Astrocyte (in vitro differentiated cells and primary cell): ENCODE results near the gene ACTRT2. TPM values are rescaled to one million over a fixed set of nuclear protein-coding genes. Genes with fewer than 3 reads are reported as not detected.

Experiments
- DNase-seq: peaks from one replicate; pipeline ENCODE4 v3.0.0-alpha.2; 2010; ENCODE audit warnings: low read depth
- FAIRE-seq: peaks from 2 replicates; lab custom pipeline; 2011; peaks lifted over from hg19 to GRCh38; lab: Jason Lieb, UNC
- H2AFZ ChIP-seq: 2 replicates; pipeline ENCODE4 v1.6.0; 2012; ENCODE audit warnings: low read depth, low read length, inconsistent platforms
- H3K27ac ChIP-seq: 2 replicates; pipeline ENCODE4 v1.5.1; 2011; ENCODE audit warnings: low read depth, low read length, inconsistent platforms
- H3K27me3 ChIP-seq: 2 replicates; pipeline ENCODE4 v1.6.0; 2011; ENCODE audit warnings: low read length, inconsistent platforms; ENCODE audit not compliant: insufficient read depth
- H3K36me3 ChIP-seq: 2 replicates; pipeline ENCODE4 v1.5.1; 2011; ENCODE audit warnings: low read length, inconsistent platforms; ENCODE audit not compliant: insufficient read depth
- H3K4me1 ChIP-seq: 2 replicates; pipeline ENCODE4 v1.5.1; 2011; ENCODE audit warnings: low read length, inconsistent platforms; ENCODE audit not compliant: insufficient read depth
- H3K4me2 ChIP-seq: 2 replicates; pipeline ENCODE4 v1.6.0; 2012; ENCODE audit warnings: low read length, inconsistent platforms
- H3K4me3 ChIP-seq: 2 replicates; pipeline ENCODE4 v1.5.1; 2011; ENCODE audit warnings: low read depth, mild to moderate bottlenecking, low read length, inconsistent platforms; ENCODE audit not compliant: insufficient read depth
- H3K79me2 ChIP-seq: 2 replicates; pipeline ENCODE4 v1.6.0; 2012; ENCODE audit warnings: mild to moderate bottlenecking, low read length, inconsistent platforms; ENCODE audit not compliant: insufficient read depth
- H3K9ac ChIP-seq: 2 replicates; pipeline ENCODE4 v1.6.0; 2012; ENCODE audit warnings: mild to moderate bottlenecking, low read length, inconsistent platforms
- H3K9me3 ChIP-seq: 2 replicates; pipeline ENCODE4 v1.5.1; 2012; ENCODE audit warnings: low read depth, mild to moderate bottlenecking, low read length, inconsistent platforms; ENCODE audit not compliant: insufficient read depth
- H4K20me1 ChIP-seq: 2 replicates; pipeline ENCODE4 v1.6.0; 2012; ENCODE audit warnings: low read length, inconsistent platforms; ENCODE audit not compliant: insufficient read depth
- H3K27ac Mint-ChIP-seq: one replicate; pipeline ENCODE4 v1.8.0; 2021; ENCODE audit warnings: mild to moderate bottlenecking, mixed read lengths; ENCODE audit not compliant: unreplicated experiment
- H3K27me3 Mint-ChIP-seq: one replicate; pipeline ENCODE4 v1.8.0; 2021; ENCODE audit warnings: low read depth, mixed read lengths; ENCODE audit not compliant: unreplicated experiment
- H3K36me3 Mint-ChIP-seq: one replicate; pipeline ENCODE4 v1.8.0; 2021; ENCODE audit warnings: low read depth, mixed read lengths; ENCODE audit not compliant: unreplicated experiment
- H3K4me1 Mint-ChIP-seq: one replicate; pipeline ENCODE4 v1.8.0; 2021; ENCODE audit warnings: low read depth, mixed read lengths; ENCODE audit not compliant: unreplicated experiment
- H3K4me3 Mint-ChIP-seq: one replicate; pipeline ENCODE4 v1.8.0; 2021; ENCODE audit warnings: mild to moderate bottlenecking, moderate library complexity, mixed read lengths; ENCODE audit not compliant: unreplicated experiment
- H3K9me3 Mint-ChIP-seq: one replicate; pipeline ENCODE4 v1.8.0; 2021; ENCODE audit warnings: mild to moderate bottlenecking, mixed read lengths; ENCODE audit not compliant: unreplicated experiment
- CTCF ChIP-seq: IDR thresholded peaks from 2 replicates; pipeline ENCODE4 v1.5.1; 2011; ENCODE audit warnings: low read depth, mild to moderate bottlenecking, inconsistent platforms, low read length, moderate library complexity; ENCODE audit not compliant: insufficient read depth
- EZH2 ChIP-seq: IDR thresholded peaks from 2 replicates; pipeline ENCODE4 v1.6.1; 2012; ENCODE audit warnings: mild to moderate bottlenecking, low read length, inconsistent platforms; ENCODE audit not compliant: insufficient read depth
- total RNA-seq: library from RNA; stranded (reverse); gene quantifications from 2 replicates; pipeline ENCODE4 v1.2.1, GENCODE V29; 2021

Gene ACTRT2
- total RNA-seq, 1 donor from 2014 or later = not detected

DNA sequence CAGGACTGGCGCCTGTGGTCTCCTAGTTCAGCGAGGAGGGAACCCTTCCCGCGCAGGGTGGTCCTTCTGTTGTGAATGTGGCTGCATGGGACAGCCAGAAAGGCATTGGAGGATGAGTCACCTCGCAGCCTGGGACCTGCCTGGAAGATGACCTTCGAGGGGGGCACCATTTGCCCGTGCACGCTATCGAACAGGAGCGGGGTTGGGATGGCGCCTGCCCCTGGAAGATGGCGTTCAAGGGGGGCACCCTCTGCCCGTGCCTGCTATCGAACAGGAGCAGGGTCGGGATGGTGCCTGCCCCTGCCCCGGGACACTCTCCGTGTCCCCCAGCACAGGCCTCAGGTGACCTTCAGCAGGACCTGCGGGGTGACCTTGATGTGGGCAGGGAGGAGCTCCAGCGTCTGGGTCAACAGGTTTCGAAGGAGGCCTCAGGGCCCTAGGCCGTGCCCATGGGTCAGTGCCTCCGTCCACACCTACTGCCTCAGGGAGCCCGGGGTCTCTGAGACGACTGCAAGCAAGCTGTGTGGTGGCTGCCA, 1.7 kb upstream of the ACTRT2 start:
- TF ChIP-seq CTCF = no peak
- TF ChIP-seq EZH2 = no peak
- no peak for DNase-seq
- no peaks in the 10 kb centered on the region for H3K79me2 ChIP-seq
- no peaks in the 10 kb centered on the region for H3K27me3 ChIP-seq
- no peak overlapping the region for H3K4me3 ChIP-seq
- Mint-ChIP-seq H3K9me3 (peaks cover 2% of the 10 kb centered on the region), H3K4me1 (no peaks in the 10 kb centered on the region), H3K4me3 (no peak overlapping the region), H3K27me3 (peaks cover 39% of the 10 kb centered on the region), H3K36me3 (no peaks in the 10 kb centered on the region), H3K27ac (no peak overlapping the region)
- no peaks in the 10 kb centered on the region for H3K4me1 ChIP-seq
- H3K4me2 ChIP-seq = no peak overlapping the region
- no peak overlapping the region for H3K27ac ChIP-seq
- H3K36me3 ChIP-seq = no peaks in the 10 kb centered on the region
- no peaks in the 10 kb centered on the region for H3K9me3 ChIP-seq
- no peak overlapping the region for H2AFZ ChIP-seq
- H3K9ac ChIP-seq = no peak overlapping the region
- no peaks in the 10 kb centered on the region for H4K20me1 ChIP-seq
- FAIRE-seq = no peak

DNA sequence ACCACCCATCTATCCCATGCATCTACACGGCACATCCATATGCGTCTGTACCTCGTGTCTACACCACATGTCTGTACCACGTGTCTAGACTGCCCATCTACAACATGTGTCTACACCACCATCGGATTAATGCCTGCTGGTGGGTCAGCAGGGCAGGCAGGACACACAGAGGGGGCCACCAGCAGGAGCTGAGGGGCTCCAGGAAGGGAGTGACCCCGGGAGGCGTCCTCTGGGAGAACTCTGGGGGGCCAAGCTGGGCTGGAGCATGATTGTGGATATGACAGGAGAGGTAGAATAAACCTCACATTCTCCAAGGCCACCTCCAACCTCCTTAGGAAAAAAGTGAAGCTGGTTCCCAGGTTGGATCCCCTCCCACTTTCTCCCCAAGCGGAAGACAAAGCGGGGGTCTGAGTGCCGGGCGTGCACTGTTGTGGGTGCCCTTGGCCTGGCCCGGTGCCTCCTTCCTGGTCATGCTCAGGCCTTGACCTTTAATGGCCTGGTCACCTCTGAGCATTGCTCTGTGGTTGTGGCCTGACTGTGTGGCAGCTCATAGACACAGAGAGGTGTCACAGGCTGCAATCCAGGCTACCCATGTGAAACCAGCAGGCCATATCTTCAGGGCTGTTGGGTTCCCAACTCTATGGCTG, 881 bp upstream of the ACTRT2 start:
- FAIRE-seq = no peak
- H3K4me1 Mint-ChIP-seq = no peaks in the 10 kb centered on the region

More for the DNA sequence above, 881 bp upstream of the ACTRT2 start:
- Mint-ChIP-seq H3K27ac (no peak overlapping the region), H3K4me3 (no peak overlapping the region), H3K9me3 (peaks cover 2% of the 10 kb centered on the region), H3K36me3 (no peaks in the 10 kb centered on the region), H3K27me3 (peaks cover 33% of the 10 kb centered on the region)
- no peak overlapping the region for H3K4me3 ChIP-seq
- H3K4me2 ChIP-seq = no peak overlapping the region
- H3K36me3 ChIP-seq = no peaks in the 10 kb centered on the region
- TF ChIP-seq CTCF (no peak), EZH2 (no peak)
- H4K20me1 ChIP-seq = no peaks in the 10 kb centered on the region
- H3K9ac ChIP-seq = no peak overlapping the region
- H2AFZ ChIP-seq = no peak overlapping the region
- H3K4me1 ChIP-seq = no peaks in the 10 kb centered on the region
- no peaks in the 10 kb centered on the region for H3K27me3 ChIP-seq
- H3K79me2 ChIP-seq = no peaks in the 10 kb centered on the region
- H3K27ac ChIP-seq = no peak overlapping the region
- no peak for DNase-seq
- H3K9me3 ChIP-seq = no peaks in the 10 kb centered on the region
